ENCODE measurements around the gene DOCK7. TPM values are rescaled to one million over a fixed set of nuclear protein-coding genes. Genes with fewer than 3 reads are reported as not detected.
A peak's percentile ranks its signal among the peaks of the same experiment; 100 is the strongest.

DOCK7 gene
- total RNA-seq, 3 donors from 2014 or later, result 40.4 to 53.7 (median 41.9) TPM

DNA sequence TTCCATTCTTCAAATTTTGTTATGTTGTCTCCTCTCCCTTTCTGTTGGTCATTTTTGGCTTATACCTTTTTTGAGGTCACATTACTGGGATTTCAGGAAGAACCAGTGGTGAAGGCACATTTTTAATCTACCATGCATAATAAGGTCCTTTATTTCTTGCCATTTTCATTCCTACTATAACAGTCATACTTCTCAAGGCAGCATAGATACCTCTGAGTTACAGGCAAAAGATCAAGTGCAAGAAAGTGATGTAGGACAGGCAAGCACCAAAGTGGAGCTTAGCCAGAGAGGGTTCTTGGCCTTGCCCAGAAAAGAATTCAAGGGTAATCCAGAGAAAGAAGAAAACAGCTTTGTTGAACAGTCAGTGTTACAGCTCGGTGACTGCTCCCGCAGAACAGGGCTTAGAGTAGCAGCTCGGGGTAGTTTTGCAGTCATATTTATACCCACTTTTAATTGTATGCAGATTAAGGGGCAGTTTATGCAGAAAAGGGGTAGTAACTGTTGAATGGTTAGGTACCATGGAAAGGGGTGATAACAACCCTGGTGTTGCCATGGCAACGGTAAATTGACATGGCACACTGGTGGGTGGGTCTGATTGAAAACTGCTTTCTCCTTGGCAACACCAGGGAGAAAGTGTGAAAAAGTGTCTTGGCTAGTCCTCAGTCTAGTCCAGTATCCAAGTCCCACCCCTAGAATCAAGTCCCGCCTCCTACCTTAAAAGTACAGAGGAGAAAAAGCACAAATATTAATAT, 39.6 kb upstream of the DOCK7 start:
- intact Hi-C loops (cut with DNase I, micrococcal nuclease), result no loop called here

DNA sequence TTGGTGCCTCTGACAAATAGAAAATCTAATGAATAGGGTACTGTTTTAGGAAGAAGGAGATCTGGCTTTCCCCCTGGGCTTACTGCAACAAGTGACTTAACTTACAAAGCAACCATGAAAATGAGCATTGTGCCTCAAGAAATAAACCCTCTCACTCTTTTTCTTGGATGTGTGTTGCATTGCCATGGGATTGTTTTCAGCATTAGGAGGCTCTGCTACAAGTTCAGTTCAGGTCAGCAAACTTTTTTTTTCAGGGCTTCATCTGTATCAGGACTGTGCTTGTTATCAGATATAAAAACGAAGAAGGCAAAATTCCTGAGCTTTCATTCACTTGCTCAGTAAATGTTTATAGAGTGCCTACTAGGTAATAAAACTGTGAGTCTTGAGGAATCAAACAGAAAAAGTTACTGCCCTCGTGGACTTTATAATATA, 37.8 kb upstream of the DOCK7 start:
- no peak for DNase-seq

More for the DNA sequence above, 39.6 kb upstream of the DOCK7 start:
- no peaks in the 10 kb centered on the region for H3K9me3 ChIP-seq
- ATAC-seq (no peak), DNase-seq (no peak)
- peaks cover 19% of the 10 kb centered on the region for H3K4me1 ChIP-seq (ENCODE audit: low read depth)
- TF ChIP-seq, protein P1, sequence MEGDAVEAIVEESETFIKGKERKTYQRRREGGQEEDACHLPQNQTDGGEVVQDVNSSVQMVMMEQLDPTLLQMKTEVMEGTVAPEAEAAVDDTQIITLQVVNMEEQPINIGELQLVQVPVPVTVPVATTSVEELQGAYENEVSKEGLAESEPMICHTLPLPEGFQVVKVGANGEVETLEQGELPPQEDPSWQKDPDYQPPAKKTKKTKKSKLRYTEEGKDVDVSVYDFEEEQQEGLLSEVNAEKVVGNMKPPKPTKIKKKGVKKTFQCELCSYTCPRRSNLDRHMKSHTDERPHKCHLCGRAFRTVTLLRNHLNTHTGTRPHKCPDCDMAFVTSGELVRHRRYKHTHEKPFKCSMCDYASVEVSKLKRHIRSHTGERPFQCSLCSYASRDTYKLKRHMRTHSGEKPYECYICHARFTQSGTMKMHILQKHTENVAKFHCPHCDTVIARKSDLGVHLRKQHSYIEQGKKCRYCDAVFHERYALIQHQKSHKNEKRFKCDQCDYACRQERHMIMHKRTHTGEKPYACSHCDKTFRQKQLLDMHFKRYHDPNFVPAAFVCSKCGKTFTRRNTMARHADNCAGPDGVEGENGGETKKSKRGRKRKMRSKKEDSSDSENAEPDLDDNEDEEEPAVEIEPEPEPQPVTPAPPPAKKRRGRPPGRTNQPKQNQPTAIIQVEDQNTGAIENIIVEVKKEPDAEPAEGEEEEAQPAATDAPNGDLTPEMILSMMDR (IDR thresholded peaks at IDR 0.05), result no peak
- H3K36me3 ChIP-seq (ENCODE audit: low read depth), result no peaks in the 10 kb centered on the region
- H3K4me3 ChIP-seq, result no peak overlapping the region

DNA sequence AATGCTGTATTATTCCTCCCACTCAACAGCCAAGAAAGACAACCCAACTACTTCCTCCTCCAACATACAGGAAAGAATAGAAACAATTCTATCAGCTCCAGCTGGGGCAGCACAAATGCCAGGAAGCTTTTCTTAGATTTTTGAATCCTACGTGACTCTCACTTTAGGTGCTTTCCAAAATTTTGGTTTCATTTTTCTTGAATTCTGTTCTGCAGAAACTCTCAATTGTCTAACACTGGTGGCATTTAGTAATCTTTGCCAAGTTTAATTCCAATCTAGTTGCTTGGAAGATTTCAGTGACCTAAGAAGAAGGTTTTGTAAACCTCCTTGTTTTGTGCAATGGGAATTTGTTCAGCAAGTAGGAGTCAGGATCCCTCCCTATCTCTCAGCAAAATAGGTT, 37.1 kb upstream of the DOCK7 start:
- TF ChIP-seq, protein P1 (IDR thresholded peaks at IDR 0.05), result no peak
- intact Hi-C loops (cut with DNase I, micrococcal nuclease), result no loop called here
- H3K4me3 ChIP-seq, result no peak overlapping the region
- ATAC-seq (peak; percentile 40), DNase-seq (no peak)
- H3K36me3 ChIP-seq (ENCODE audit: low read depth), result no peaks in the 10 kb centered on the region
- peaks cover 34% of the 10 kb centered on the region for H3K4me1 ChIP-seq (ENCODE audit: low read depth)
- H3K9me3 ChIP-seq, result no peaks in the 10 kb centered on the region

More for the DNA sequence above, 37.8 kb upstream of the DOCK7 start:
- Histone ChIP-seq H3K4me1 (ENCODE audit: low read depth) (peaks cover 29% of the 10 kb centered on the region), H3K36me3 (ENCODE audit: low read depth) (no peaks in the 10 kb centered on the region), H3K9me3 (no peaks in the 10 kb centered on the region), H3K4me3 (no peak overlapping the region)
- peak; percentile 85 for ATAC-seq
- TF ChIP-seq, protein P1 (IDR thresholded peaks at IDR 0.05), result no peak
- intact Hi-C loops (cut with DNase I, micrococcal nuclease), result no loop called here

DNA sequence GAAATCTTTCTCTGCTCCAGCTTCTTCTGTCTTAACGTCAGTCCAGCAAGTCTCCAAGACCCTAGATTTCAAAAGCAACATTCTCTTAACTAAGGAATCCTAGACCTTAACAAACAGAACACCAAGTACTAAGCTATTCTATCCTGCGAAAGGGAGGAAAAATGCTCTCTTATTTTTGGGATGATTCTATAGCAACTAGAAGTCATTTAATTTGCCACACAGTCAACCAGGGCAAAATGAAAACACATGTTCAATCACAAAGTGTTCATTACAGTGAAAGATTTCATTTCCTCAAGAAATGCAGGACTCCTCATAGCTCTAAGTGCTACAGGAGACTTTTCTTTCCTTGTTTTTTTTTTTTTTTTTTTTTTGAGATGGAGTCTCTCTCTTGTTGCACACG, 36.2 kb upstream of the DOCK7 start:
- Histone ChIP-seq H3K9me3 (no peaks in the 10 kb centered on the region), H3K36me3 (ENCODE audit: low read depth) (no peaks in the 10 kb centered on the region), H3K4me1 (ENCODE audit: low read depth) (peaks cover 32% of the 10 kb centered on the region), H3K4me3 (no peak overlapping the region)
- TF ChIP-seq, protein P1 (IDR thresholded peaks at IDR 0.05), result no peak
- intact Hi-C loops (cut with DNase I, micrococcal nuclease), result no loop called here
- DNase-seq (no peak), ATAC-seq (no peak)

DNA sequence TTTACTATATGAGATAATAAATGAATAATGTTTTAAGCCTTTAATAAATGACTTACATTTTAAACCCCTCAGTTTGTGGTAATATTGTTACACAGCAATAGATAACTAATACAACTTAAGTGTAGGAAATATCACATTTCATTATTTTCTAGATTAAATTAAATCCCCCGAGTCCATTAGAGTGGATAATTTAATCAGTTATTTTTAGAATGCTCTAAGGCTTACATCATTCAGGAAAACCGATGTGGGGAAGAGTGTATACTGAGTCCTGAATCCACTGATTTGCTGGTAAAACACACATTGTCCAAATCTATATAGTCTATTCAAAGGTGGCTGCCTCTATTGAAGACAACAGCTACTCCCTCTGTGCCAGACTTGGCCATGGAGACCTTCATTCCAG, 35.7 kb upstream of the DOCK7 start:
- Histone ChIP-seq H3K4me3 (no peak overlapping the region), H3K4me1 (ENCODE audit: low read depth) (peaks cover 26% of the 10 kb centered on the region), H3K36me3 (ENCODE audit: low read depth) (no peaks in the 10 kb centered on the region), H3K9me3 (no peaks in the 10 kb centered on the region)
- TF ChIP-seq, protein P1 (IDR thresholded peaks at IDR 0.05), result no peak
- no peak for ATAC-seq
- no peak for DNase-seq
- intact Hi-C loops (cut with DNase I, micrococcal nuclease), result no loop called here

Data from mucosa of descending colon (tissue), 3 donors.